HG02763 (cell line): Measurements from ENCODE around the gene DNAAF3.
"Not testable (repeated sequence)": the region's sequence is repeated elsewhere in the genome, so short reads cannot be mapped to it uniquely, and the experiment has no call there.

ENCODE experiments used
- ATAC-seq: cut with Tn5 transposase; IDR thresholded peaks from one replicate; pipeline ENCODE4 v1.9.1; 2021; ENCODE audit warnings: mild to moderate bottlenecking, moderate library complexity; ENCODE audit not compliant: unreplicated experiment

DNAAF3 gene

DNA sequence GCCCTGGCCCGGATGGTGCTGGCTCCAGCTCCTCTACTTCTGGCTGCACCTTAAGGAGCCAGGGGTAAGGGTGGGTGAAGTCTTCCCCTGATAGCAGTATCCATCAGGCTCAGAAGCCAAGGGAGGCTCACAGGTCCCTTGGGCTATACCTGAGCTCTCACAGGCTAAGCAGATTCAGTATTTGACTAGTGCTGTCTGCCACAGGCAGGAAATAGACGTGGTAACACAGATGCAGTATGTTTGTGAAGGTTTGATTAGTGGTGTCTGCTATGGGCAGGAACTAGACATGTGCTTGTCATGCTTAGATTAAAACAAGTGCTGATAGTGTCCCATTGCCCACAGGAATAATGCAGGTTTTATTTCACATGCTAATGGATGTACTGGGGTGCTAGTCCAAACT is 9.7 kb upstream of the DNAAF3 start:
- ATAC-seq: no peak

DNA sequence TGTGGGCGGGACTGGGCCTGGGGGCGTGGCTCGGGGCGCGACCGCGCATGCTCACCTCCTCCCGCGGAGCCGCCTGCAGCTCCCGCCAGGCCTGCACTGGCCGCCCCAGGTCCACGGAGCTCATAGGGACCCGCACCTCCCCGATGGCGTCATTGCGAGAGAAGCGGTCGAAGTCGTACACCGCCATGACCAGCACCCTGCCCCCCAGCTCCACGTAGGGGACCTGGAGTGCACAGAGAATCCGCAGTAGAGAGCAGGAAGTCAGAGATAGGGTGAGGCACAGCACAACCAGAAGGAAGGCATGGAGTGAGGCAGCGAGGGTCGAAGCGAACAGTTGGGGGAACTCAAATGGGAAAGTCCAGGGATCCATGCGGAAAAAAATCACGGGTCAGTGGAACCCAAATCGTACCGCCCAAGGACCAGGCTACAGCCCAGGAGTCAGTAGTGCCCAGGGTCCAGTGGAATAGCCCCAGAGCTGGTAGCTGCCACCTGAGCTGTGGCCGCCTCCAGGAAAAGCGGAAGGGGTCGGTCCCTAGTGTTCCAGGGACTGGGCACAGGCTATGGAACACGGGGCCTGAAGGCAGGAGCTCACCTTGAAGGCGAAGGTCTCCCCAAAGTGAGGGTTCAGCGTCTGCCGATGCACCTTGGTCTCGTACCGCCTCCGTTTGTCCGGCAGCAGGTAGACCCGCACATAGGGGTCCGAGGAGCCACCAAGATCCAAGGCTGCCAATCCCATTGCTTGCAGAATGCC is 8.9 kb upstream of the DNAAF3 start:
- no peak for ATAC-seq

DNA sequence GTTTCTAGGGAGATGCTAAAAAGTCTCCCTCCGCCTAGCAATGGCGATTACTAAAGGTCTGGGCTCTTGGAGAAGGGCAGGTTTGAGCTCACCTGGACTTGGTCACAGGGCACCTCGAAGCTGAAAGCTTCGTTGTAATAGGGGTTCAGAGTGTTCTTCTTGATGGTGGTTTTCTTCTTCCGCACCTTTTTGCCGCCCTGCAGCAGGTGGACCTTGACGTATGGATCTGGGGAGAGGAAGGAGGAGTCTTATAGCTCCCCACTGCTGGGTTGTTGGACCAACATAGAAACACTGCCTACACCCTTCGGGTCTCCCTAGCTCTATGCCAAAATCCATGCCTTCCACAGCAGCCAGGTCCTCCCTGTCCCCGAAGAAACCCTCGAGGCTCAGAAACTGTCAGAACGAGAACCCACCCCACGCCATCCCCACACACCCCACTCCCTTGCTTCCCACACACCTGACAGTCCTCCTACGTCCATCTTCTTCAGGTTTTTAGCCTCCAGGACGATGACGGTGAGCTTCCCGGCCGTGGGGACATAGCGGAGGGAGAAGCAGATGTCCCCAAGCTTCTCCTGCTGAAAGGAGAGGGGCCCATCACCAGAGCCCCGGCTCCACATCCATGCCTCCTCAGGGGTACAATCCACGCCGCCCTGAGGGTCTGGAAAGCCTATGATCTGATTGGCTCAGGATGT is 8.2 kb upstream of the DNAAF3 start:
- no peak for ATAC-seq

DNA sequence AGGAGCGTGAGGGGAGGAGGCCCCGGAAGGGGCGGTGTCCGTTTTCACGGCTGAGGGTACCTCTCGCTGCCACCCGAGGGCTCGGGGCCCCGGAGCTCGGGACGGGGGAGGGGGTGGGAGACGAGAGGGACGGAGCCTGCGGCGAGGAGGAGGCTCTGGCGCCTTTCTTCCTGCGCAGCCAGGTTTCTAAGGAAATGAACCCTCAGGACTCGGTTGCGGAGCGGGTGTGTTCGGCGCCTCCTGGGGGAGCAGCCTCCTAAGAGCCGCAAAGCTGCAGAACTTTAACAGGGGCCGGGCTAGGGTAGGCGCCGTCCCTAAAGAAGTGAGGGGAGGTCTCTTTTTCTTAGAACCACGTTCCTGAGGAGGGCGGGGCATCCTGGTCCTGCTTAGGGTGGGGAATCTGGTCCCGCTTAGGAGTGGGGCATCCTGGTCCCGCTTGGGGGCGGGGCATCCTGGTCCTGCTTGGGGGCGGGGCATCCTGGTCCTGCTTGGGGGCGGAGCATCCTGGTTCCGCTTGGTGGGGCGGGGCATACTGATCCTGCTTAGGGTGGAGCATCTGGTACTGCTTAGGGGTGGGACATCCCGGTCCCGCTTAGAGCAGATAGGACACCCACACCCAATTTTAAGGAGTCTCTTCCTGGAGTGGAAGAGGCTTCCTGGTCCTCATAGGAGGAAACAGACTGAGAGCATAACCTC is 7.4 kb upstream of the DNAAF3 start:
- no peak for ATAC-seq

DNA sequence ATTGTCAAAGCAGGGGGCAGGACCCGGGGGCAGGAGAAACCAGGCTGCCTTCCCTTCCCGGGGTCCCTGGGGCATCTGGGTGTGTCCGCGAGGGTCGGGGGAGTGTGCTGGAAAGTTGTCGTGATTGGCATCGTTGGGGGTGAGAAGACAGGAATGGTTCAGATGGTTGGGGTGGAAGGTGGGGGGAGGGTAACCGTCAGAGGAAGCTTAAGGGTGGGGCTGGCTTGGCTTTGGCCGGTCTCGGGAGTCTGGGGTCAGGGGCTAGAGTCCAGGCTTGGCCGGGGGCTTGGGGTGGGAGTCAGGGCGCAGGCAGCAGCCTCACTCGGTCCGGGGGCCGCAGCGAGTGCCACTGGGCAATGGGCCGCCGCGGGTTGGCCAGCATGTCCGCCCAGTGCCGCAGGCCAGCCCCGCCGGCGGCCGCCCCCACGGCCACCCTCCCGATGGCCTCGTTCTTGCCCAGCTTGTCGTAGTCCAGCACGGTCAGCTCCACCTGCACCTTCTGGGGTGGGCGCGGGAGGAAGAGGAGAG is 6.8 kb upstream of the DNAAF3 start:
- no peak for ATAC-seq

GRCh38 chr19:55172741-55173140 is 6.3 kb upstream of the DNAAF3 start:
- no peak for ATAC-seq

DNA sequence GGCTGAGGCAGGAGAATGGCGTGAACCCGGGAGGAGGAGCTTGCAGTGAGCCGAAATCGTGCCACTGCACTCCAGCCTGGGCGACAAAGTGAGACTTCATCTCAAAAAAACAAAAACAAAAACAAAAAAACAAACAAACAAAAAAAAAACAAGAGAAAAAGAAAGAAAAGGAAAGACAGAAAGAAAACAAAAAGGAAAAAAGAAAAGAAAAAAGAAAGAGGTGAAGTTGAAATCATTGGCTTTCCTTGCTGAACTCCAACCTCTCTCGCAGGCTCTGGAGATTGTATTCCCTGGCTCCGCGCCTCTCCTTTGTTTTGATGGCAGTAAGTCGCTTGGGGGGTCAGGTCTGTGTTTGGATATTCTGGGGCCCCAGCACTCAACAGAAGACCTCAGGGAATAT is 5.9 kb upstream of the DNAAF3 start:
- not testable (repeated sequence) for ATAC-seq

GRCh38 chr19:55171440-55171839 is 5.0 kb upstream of the DNAAF3 start:
- no peak for ATAC-seq

- no peak for ATAC-seq
Observed at GRCh38 chr19:55169136-55169535, 2.7 kb upstream of the DNAAF3 start.

GRCh38 chr19:55165952-55166529 is 372 bp downstream of the DNAAF3 start:
- peak; percentile 5 for ATAC-seq

GRCh38 chr19:55161571-55162322 is 4.7 kb downstream of the DNAAF3 start:
- ATAC-seq: no peak

- ATAC-seq: no peak
Observed at GRCh38 chr19:55160986-55161365, 5.4 kb downstream of the DNAAF3 start.

DNA sequence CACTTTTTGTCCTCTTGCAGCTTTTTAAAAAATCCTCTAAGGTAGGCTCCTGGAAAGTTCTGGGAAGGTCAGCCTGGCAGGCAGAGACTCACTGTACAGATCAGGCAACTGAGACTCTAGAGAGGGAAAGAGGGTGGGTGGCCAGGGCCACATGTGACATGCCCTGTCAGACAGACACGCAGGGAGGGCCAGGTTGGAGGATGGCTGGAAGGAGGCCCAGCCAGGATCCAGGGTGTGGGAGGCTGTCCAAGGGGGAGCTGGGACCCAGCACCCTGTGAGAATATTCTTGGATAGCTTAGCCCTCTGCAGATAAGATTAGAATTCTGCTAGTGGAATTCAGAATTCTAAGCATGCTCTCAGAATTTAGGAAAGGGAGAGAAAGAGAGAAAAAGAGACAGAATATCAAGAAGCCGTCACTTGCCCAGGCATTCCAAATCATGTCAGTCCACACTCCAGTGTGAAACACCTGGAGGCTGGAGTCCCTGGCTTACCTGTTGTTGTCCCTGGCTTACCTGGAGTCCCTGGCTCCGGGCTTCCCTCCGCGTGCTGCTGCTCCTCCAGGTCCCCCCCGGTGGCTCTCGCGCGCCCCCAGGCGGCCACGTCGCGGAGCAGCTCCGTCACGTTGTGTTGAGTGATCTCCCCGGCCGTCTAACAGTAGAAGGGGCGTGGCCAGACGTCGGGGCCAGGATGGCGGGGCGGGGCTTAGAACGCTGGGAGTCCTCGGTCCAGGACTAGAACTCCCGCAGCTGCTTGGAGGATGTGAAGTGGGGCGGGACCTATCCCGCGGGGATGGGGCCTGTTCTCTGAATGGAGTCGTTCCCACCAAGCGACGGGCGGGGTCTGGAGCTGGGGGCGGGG is 6.1 kb downstream of the DNAAF3 start:
- no peak for ATAC-seq

DNA sequence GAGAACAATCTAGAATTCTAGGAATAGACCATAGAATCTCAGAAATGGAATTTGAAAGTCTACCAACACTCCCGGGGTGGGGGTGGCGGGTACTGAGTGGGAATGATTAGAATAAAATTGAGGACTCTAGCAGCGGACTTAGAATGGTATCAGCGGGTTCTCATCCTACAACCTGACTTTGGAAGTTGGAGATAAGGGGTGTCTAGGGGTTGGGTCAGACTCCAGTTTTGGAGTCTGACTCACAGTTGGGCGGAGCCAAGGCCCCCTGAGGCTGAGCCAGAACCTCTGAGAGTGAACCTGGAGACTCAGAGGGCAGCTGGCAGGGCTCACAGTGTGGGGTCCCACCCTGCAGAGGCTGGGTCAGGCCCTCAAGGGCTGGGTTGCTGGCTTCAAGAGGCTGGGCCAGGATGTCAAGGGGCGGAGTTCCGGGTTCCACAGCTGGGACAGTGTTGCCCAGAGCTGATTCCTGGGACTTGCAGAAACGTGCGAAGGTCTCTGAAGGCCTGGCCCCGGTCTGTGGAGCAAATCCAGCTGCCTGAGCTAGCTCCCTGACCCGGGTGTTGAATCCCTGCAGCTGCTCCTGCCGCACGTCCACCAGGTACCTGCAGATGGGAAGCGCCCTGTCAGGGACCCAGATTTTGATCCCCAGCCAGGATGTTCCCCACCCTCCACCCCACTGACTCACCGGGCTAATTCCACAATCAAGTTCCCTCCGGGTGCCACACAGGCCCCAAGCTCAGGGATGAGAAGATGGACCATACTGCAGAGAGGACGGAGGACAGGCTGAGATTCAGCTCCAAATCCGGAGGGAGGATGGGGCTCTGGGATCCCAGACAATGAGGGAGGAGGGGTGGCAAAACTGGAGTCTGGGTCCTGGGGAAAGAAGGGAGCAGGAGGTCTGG is 7.3 kb downstream of the DNAAF3 start:
- no peak for ATAC-seq

DNA sequence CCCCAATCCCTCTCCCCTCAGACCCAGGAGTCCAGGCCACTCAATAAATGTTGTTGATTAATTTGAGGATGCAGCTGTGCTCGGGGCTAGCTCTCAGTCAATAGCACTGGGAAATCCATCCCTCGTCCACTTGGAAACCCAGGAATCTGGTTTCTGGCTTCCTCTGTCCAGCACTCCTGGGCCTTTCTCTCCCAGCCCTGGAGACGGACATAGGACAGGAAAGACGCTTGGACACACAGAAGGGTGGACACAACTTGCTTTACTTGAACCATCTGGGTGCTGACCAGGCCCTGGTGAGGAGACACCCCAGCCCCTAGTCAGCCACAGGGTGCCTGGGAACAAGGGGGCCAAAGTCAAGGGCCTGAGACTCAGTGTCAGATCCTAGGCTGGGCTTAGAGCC is 8.0 kb downstream of the DNAAF3 start:
- ATAC-seq: no peak

DNA sequence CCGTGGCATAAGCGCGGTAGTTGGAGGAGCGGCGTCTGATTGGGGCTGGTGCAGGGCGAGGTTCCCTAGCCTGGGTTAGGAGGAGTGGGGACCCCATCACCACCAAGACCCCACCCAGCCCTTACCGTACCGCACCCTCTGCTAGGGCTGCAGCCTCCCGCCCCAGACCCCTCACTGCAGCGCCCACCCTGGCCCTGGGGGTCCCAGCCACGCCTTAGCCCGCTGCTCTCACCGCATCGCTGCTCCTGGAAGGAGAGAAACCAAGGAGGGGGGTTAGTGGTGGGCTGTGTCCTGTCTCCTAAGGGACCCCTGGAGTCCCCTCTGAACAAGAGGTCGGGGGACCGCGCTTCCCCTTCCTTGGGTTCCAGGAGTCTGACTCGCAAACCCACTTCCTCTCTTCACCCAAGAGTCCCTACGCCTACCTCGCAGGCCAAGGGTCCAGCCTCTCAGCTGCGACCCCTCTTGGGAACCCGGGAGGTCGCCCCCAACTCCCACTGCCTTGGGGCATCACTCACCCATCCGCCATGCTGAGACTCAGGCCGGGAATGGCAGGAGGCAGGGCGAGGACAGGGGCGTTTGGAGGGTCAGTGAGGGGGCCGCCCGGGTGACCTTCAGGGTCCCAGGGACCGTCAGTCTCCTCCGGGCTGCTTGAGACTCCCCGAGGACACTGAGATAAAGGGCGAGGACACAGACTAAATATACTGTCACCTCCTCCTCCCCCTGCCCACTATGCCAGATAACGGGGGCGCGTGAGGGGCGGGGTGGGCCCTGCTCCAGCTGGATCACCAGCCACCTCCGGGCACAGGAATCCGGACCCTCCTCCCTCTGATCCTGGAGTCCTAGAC is 9.1 kb downstream of the DNAAF3 start, which contains the start of gene TNNI3:
Gene TNNI3 (minus strand): TSS at position 669 of the 845 bp plus-strand sequence. CDS start 143 bp downstream, at position 526.
- ATAC-seq: no peak

- ATAC-seq: no peak
Observed at GRCh38 chr19:55156202-55157063, 10.0 kb downstream of the DNAAF3 start.
